AG08395 (cell line): ENCODE results near the gene TCF19.
"Not testable (repeated sequence)": the region's sequence is repeated elsewhere in the genome, so short reads cannot be mapped to it uniquely, and the experiment has no call there.

ENCODE experiments used
- DNase-seq: peaks from one replicate; pipeline ENCODE4 v3.0.0; 2012; ENCODE audit warnings: mixed read lengths, low spot score

Gene TCF19

GRCh38 chr6:31183287-31183686, 24.9 kb downstream of the TCF19 start:
- DNase-seq: not testable (repeated sequence)

- not testable (repeated sequence) for DNase-seq
Measured at GRCh38 chr6:31183859-31184258, 25.5 kb downstream of the TCF19 start.

- not testable (repeated sequence) for DNase-seq
Measured at GRCh38 chr6:31185695-31186051, 27.3 kb downstream of the TCF19 start.

- DNase-seq: no peak
Measured at GRCh38 chr6:31186052-31186734, 27.8 kb downstream of the TCF19 start.

- no peak for DNase-seq
Measured at GRCh38 chr6:31187780-31188194, 29.4 kb downstream of the TCF19 start.

- not testable (repeated sequence) for DNase-seq
Measured at GRCh38 chr6:31189223-31189622, 30.8 kb downstream of the TCF19 start.

- no peak for DNase-seq
Measured at GRCh38 chr6:31190488-31190887, 32.1 kb downstream of the TCF19 start.

- peak; percentile 72 for DNase-seq
Measured at GRCh38 chr6:31192431-31193105, 34.2 kb downstream of the TCF19 start.

GRCh38 chr6:31193206-31193605, 34.8 kb downstream of the TCF19 start:
- no peak for DNase-seq

- no peak for DNase-seq
Measured at GRCh38 chr6:31194061-31194834, 35.9 kb downstream of the TCF19 start.

- not testable (repeated sequence) for DNase-seq
Measured at GRCh38 chr6:31195308-31195979, 37.1 kb downstream of the TCF19 start.

- not testable (repeated sequence) for DNase-seq
Measured at GRCh38 chr6:31196251-31197022, 38.0 kb downstream of the TCF19 start.

- peak; percentile 67 for DNase-seq
Measured at GRCh38 chr6:31197559-31198305, 39.3 kb downstream of the TCF19 start.

- not testable (repeated sequence) for DNase-seq
Measured at GRCh38 chr6:31199105-31199452, 40.7 kb downstream of the TCF19 start.

- DNase-seq: no peak
Measured at GRCh38 chr6:31202259-31203166, 44.1 kb downstream of the TCF19 start.

GRCh38 chr6:31203345-31203979, 45.1 kb downstream of the TCF19 start:
- no peak for DNase-seq

GRCh38 chr6:31204751-31205145, 46.4 kb downstream of the TCF19 start:
- peak; percentile 26 for DNase-seq

GRCh38 chr6:31205638-31206037, 47.2 kb downstream of the TCF19 start:
- DNase-seq: no peak

- no peak for DNase-seq
Measured at GRCh38 chr6:31208506-31208905, 50.1 kb downstream of the TCF19 start.
